COR-L47 (cell line): Measurements from ENCODE around the gene SCYL3.
"Not testable (repeated sequence)": the region's sequence is repeated elsewhere in the genome, so short reads cannot be mapped to it uniquely, and the experiment has no call there.

Experiments
- DNase-seq: peaks from one replicate; lab custom pipeline; 2025; lab: John Stamatoyannopoulos, UW

SCYL3 gene

DNA sequence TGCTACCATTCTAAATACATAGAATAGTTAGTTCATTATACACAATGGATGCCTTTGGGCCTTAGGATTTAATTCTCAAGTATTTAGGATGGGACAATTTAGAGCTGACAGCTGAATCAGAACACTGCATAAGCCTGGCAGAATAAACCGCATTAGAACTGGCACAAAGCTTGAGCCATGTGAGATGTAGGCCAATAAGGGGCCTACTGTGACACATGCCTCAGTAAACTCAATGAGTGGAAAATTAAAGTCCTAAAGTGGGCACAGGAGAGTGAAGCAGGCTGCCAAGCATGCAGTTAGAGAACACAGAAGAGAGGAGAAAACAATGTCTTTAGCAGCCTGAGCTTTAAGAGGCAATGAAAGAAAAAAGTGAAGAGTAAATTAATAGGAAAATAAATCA lies 24.3 kb downstream of the SCYL3 start:
- no peak for DNase-seq

GRCh38 chr1:169868978-169869377 lies 24.7 kb downstream of the SCYL3 start:
- DNase-seq, result no peak

DNA sequence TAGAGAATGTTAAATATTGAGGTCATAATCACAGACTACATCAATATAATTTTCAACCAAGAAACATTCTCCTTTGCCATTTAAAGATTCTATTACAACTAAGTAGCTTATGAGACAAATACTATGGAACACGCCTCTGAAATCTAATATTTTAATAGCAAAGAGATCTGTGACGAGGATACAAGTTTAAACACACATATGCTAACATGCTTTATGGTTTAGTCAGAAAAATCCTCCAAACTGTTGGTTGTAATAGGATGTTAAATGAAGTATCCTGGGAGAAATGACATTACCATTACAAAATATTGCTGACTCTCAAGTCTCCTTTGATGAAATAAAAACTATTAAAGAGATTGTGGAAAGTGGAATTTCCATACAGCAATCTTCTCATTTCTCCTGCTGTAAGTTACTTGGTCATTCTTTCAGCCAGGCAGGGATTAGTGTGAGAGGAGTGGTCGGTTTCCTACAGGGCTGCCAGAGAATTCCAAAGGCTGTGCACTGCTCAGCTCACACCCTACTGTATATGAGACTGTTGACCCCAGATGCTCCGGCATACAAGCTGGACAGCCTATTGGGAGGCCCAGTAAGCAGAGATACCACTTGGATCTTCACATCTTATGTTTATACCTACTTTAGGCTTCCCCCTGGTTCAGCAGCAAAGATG lies 26.6 kb downstream of the SCYL3 start:
- DNase-seq, result no peak

DNA sequence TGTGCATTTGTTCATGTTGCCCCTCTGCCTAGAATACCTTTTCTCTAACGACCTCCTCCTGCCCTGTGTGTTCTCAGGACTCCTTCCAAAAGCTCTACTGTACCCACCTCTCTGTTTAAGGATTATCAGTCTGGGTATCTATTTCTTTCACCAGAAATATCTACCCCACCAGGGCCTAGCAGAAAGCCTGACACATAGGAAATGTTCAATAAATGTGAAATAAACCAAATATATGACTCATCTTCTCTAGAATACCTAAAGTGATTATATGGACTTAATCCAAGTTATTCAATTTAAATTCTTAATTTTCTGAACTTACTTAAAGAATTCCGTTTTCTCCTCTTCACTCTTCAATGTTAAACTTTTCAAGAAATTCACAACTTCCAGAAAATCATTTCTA lies 27.1 kb downstream of the SCYL3 start:
- no peak for DNase-seq

DNA sequence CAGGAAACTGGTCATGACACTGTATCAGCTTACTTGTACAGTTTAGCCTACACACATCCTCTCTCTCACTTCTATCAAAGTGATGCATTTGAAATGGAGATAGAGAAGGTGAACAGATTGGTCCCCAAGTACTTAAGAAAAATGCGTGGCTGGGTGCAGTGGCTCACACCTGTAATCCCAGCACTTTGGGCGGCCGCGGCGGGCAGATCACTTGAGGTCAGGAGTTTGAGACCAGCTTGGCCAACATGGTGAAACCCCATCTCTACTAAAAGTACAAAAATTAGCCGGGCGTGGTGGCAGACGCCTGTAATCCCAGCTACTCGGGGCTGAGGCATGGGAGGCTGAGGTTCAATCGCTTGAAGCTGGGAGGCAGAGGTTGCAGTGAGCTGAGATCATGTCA lies 29.2 kb downstream of the SCYL3 start:
- DNase-seq, result not testable (repeated sequence)

- DNase-seq, result no peak
Observed at GRCh38 chr1:169860750-169861149, 32.9 kb downstream of the SCYL3 start.

- DNase-seq, result no peak
Observed at GRCh38 chr1:169860187-169860586, 33.5 kb downstream of the SCYL3 start.

- DNase-seq, result no peak
Observed at GRCh38 chr1:169859001-169859400, 34.7 kb downstream of the SCYL3 start.

GRCh38 chr1:169858467-169858866 lies 35.2 kb downstream of the SCYL3 start:
- DNase-seq, result no peak

- DNase-seq, result no peak
Observed at GRCh38 chr1:169853341-169853740, 40.4 kb downstream of the SCYL3 start.

- DNase-seq, result no peak
Observed at GRCh38 chr1:169849346-169850022, 44.2 kb downstream of the SCYL3 start.

DNA sequence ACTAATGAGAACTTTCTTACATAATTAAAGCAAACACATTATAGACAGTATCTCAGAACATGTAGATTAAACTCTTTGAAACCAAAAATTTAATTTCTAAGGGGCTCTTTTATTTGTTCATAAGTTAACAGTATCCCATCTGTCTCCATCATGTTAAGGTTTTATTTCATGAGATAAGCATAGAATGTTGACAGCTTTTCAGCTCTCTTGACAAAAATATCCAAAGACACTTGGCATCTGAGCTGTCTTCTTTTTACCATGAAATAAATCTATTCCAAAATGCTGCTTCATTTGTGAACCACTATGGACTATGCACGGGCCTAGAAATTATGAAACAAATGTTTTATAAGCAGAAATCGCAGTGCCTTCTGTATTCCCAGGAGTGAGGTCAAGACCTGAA lies 45.2 kb downstream of the SCYL3 start:
- DNase-seq, result no peak

GRCh38 chr1:169844941-169845608 lies 48.6 kb downstream of the SCYL3 start:
- DNase-seq, result no peak

DNA sequence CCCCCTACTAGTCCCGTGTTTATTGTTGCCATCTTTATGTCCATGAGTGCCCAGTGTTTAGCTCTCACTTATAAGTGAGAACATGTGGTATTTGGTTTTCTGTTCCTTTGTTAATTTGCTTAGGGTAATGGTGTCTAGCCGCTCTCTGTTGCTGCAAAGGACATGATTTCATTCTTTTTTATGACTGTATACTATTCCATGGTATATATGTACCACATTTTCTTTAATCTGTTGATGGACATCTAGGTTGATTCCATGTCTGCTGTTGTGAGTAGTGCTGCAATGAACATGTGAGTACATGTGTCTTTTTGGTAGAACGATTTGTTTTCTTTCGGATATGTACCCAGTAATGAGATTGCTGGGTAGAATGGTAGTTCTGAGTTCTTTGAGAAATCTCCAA lies 54.8 kb downstream of the SCYL3 start:
- DNase-seq, result no peak

DNA sequence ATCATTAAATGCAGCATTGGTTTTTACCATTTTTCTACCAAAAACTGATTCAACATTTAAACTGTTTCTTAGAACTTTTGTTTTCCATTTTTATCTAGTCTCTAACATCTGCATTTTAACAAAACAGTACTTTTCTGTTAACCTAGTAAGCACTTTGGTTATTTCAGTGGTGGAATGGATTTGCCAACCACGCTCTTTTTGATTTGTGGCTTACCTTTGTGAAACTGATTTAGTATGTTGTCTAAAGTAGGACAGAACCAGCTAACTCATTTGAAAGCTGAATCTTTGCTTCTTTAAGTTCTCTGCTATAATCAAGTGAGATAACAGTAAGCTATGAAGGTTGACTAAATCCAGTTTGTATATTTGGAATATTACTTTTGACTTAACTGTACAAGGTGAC lies 57.5 kb downstream of the SCYL3 start:
- DNase-seq, result no peak

- DNase-seq, result no peak
Observed at GRCh38 chr1:169835647-169836046, 58.0 kb downstream of the SCYL3 start.

DNA sequence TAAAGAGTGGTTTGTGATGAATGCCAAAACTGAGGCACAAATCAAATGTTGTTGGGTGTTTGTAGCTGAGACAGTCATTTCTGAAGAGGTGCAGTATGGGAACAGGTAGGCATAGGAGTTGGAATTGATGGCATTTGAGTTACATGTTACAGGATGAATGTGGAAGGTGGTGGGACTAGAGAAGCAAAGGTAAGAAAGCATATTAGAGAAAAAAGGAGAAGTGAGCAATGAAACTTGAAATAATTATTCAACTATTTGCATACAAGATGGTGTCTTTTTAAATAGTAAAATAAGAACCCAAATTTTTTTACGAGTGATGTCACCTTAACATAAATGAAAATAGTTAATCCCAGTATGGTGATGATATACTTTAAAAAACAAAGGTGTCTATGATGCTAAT lies 58.8 kb downstream of the SCYL3 start:
- DNase-seq, result no peak

DNA sequence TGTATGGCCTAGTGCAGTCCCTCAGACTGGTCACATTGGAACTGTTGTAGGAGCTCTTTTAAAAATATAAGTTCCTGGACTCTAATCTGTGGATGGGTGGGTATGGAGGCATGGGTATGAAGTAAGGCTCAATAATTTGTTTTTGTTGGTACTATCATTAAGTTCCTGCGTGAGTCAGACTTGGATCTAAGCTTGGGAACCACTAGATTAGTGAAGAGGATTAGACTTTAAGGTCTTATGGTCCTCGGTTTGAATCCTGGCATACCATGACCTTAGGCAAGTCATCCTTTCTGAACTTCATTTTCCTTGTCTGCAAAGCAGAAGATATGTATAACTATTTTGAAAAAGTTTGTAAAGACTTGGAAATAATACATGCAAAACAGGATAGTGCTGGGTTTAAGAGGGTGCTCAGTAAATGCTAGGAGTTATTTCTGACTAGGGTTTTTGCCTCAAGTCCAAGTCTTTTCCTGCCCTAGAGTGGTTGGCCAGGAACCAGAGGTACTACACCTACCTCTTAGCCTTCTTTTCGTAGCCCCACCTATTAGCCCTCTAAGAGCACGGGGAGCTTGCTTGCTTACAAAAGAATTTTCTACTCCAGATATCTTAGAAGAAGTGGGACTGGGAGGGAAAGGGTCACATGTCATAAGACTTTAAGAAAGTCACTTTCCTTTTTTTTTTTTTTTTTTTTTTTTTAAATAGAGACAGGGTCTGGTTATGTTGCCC lies 60.4 kb downstream of the SCYL3 start:
- no peak for DNase-seq

DNA sequence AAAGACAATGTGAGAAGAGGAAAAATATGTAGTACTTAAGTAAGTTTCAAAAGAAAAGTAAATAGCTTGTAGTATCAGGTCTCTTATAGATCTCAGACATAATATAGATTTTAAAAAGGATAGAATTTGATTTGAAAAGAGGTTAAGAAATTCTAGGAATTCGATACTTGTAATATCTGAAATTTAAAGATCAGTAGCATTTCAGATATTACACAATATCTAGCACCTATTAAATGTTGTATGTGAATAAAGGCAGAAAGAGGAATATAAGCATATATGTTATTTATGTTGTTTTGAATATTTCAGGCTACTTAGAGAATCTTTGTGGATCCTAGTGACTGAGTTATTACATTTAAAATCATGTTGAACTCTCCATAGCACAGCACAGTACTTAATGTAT lies 64.0 kb downstream of the SCYL3 start:
- no peak for DNase-seq

DNA sequence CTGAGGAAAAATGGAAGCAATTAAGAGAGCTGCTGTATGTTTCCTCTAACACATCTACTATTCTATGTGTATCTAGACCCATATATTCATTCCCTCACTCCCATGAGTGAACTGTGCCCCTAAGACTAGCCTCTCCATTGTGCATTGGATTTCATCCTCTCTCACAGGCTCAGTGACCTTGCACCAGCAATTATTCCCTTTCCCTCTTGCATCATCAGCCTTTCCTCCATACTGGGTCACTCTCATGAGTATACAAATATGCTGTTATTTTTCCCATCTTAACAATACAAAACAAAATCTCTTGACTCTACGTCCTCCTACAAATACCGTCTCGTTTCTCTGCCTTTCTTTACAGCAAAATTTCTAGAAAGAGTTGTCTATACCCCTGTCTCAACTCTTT lies 69.5 kb downstream of the SCYL3 start:
- DNase-seq, result no peak

GRCh38 chr1:169821500-169821899 lies 72.2 kb downstream of the SCYL3 start:
- no peak for DNase-seq

DNA sequence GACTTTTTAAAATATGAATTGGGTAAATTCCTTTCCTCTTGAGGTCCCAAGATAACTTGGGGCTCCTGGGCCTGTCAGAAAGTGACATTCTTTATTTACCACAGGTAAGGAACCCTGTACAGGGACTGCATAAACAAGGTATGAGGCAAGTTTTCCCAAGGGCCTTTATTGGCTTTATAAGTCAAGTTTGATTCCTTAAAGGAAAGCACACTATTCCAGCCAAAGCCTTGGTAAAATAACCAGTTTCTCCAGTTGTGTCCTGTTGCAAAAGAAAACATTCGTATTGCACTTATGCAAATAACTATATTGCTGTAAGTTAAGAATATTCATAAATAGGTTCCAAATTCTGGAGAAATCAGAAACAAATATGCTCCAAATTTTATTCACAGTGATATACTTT lies 77.1 kb downstream of the SCYL3 start:
- DNase-seq, result no peak

GRCh38 chr1:169814265-169814664 lies 79.4 kb downstream of the SCYL3 start:
- no peak for DNase-seq
